ENCODE data around the gene AGPAT2. TPM values are rescaled to one million over a fixed set of nuclear protein-coding genes. Genes with fewer than 3 reads are reported as not detected.

Gene AGPAT2
- total and polyA plus RNA-seq, 2 donors (not counting 1 experiment from before 2014, with no cell fraction given) = 25.1 to 28.4 TPM

DNA sequence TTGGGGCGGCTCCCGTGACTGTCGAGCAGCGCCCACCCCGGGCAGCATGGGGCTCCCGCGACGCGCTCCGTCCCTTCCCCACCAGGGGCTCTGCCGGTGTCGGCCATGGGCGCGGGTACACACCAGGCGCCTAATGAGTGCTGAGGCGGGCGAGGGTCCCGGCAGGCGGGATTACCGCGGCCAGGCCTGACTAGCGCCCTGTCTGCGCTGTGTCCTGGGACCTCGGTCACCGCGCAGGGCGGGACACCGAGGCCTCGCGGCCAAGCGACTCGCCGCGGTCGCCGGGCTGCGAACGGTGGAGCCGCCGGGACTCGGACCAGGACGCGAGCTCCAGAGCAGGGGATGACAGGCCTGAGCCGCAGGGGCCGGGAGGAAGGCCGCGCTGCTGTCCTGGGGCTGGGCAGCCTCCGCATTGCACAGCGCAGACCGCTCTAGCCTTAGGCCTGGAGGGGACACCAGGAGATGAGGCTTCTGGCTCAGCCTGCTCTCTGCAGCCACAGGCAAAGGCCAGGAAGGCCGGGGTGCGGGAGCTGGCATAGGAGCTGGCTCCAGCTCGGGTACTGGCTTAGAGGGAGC lies 41.4 kb upstream of the AGPAT2 start:
- Mint-ChIP-seq H3K4me3 (peak overlapping the region; percentile 64), H3K27me3 (no peaks in the 10 kb centered on the region), H3K9me3 (ENCODE audit: insufficient read depth) (no peaks in the 10 kb centered on the region), H3K4me1 (peaks cover 47% of the 10 kb centered on the region), H3K27ac (peak overlapping the region; percentile 41)
- H3K27me3 ChIP-seq (replicated peaks in 1 of 4; ENCODE audit: control extremely low read depth in 1 of 4, control insufficient read depth in 3 of 4, insufficient read depth in 4 of 4, low read length in 3 of 4) = no peaks in the 10 kb centered on the region
- peaks cover 34% of the 10 kb centered on the region for H3K79me2 ChIP-seq (ENCODE audit: control insufficient read depth, insufficient read depth, low read length)
- peaks cover 43% of the 10 kb centered on the region for H4K20me1 ChIP-seq (ENCODE audit: control insufficient read depth, insufficient read depth, low read length, poor library complexity, severe bottlenecking)
- H3K36me3 ChIP-seq (replicated peaks in 1 of 2; ENCODE audit: control extremely low read depth in 1 of 2, control insufficient read depth in 1 of 2, extremely low read depth in 1 of 2, insufficient read depth in 2 of 2, low read length in 1 of 2) = peaks cover 0 to 30% of the 10 kb centered on the region in 2 experiments
- H3K9ac ChIP-seq (ENCODE audit: low read length) = peak overlapping the region; percentile 95
- TF ChIP-seq EZH2 (IDR thresholded peaks at IDR 0.05; ENCODE audit: borderline replicate concordance, insufficient read depth, low read depth, low read length, poor library complexity, severe bottlenecking) = no peak
- TF ChIP-seq, protein P1, sequence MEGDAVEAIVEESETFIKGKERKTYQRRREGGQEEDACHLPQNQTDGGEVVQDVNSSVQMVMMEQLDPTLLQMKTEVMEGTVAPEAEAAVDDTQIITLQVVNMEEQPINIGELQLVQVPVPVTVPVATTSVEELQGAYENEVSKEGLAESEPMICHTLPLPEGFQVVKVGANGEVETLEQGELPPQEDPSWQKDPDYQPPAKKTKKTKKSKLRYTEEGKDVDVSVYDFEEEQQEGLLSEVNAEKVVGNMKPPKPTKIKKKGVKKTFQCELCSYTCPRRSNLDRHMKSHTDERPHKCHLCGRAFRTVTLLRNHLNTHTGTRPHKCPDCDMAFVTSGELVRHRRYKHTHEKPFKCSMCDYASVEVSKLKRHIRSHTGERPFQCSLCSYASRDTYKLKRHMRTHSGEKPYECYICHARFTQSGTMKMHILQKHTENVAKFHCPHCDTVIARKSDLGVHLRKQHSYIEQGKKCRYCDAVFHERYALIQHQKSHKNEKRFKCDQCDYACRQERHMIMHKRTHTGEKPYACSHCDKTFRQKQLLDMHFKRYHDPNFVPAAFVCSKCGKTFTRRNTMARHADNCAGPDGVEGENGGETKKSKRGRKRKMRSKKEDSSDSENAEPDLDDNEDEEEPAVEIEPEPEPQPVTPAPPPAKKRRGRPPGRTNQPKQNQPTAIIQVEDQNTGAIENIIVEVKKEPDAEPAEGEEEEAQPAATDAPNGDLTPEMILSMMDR (IDR thresholded peaks at IDR 0.05) = no peak
- CTCF ChIA-PET = interaction anchor here (0.6 to 7.2 kb wide), 17 partner anchors 9 to 339 kb away, joined by 3 to 102 read pairs (median 6); partner anchors contain the start of genes LCN10, LCN15, LCN6 and LCN8
- H2AFZ ChIP-seq (ENCODE audit: insufficient read depth, low read depth, low read length, poor library complexity, severe bottlenecking) = peak overlapping the region; percentile 79
- peak overlapping the region; percentile 17 to 99 (median 90) for H3K4me3 ChIP-seq (ENCODE audit: control extremely low read depth in 1 of 5, extremely low read depth in 1 of 5, insufficient read depth in 1 of 5, low read depth in 2 of 5, low read length in 4 of 5)
- H3K4me1 ChIP-seq (ENCODE audit: control insufficient read depth in 2 of 2, insufficient read depth in 2 of 2, low read length in 2 of 2) = peaks cover 22 to 35% of the 10 kb centered on the region in 2 donors
- ATAC-seq (ENCODE audit: low read depth) = no peak
- H3K4me2 ChIP-seq (replicated peaks; ENCODE audit: low read depth, low read length, poor library complexity, severe bottlenecking) = peak overlapping the region; percentile 96
- POLR2A ChIA-PET = interaction anchor here (0.6 to 5.1 kb wide), 20 partner anchors 9 to 358 kb away, joined by 3 to 83 read pairs (median 6); partner anchors contain the start of genes AGPAT2, LCN15, LCN6 and LCN8
- intact Hi-C loops (cut with micrococcal nuclease) = loop anchor here (1.0 kb wide), 3 partner anchors 21 to 41 kb away; partner anchors contain the start of genes AGPAT2 and LCN8
- H3K27ac ChIP-seq (ENCODE audit: low read length in 2 of 2) = peak overlapping the region; percentile 34 to 68
- H3K9me3 ChIP-seq (ENCODE audit: control extremely low read depth in 1 of 3, control insufficient read depth in 2 of 3, insufficient read depth in 1 of 3, low read length in 2 of 3) = no peaks in the 10 kb centered on the region
- WGBS (ENCODE audit: insufficient coverage) = 3% methylated on average over 50 of the region's 53 CpGs
- peak; percentile 56 for DNase-seq

All from B cell (primary cell).